ENCODE measurements around the gene ACSL4.

DNA sequence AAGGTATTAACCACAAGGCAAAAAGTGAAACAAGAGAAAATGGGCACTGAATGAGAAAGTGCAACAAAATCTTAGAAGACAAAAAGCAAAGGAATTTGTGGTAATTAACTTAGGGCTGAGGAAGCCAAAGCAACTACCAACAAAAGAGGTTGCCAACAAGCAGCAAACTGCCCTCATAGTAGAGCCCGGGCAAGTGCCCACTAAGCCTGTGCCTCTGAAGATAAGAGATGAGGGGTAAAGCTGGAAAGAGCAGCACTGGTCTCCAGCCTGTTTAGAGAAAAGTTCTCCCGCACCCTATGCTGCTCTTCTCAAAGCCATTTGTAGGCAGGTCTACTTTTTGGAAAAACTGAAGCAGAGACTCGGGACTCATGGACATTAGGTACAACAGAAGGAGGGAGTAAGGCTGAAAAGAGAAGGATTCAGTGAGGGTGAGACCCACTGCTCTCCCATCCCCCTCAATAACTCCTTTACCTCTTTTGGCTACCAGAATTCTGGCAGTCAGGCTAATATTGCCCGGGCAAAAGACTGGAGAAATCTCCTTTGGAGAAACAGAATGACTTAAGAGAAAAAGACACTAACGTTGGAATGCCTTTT is 78.4 kb downstream of the ACSL4 start:
- TF ChIP-seq, protein P1, sequence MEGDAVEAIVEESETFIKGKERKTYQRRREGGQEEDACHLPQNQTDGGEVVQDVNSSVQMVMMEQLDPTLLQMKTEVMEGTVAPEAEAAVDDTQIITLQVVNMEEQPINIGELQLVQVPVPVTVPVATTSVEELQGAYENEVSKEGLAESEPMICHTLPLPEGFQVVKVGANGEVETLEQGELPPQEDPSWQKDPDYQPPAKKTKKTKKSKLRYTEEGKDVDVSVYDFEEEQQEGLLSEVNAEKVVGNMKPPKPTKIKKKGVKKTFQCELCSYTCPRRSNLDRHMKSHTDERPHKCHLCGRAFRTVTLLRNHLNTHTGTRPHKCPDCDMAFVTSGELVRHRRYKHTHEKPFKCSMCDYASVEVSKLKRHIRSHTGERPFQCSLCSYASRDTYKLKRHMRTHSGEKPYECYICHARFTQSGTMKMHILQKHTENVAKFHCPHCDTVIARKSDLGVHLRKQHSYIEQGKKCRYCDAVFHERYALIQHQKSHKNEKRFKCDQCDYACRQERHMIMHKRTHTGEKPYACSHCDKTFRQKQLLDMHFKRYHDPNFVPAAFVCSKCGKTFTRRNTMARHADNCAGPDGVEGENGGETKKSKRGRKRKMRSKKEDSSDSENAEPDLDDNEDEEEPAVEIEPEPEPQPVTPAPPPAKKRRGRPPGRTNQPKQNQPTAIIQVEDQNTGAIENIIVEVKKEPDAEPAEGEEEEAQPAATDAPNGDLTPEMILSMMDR (IDR thresholded peaks at IDR 0.05; ENCODE audit: low read depth, low read length, poor library complexity, severe bottlenecking), result no peak
- TF ChIP-seq EZH2phosphoT487 (IDR thresholded peaks at IDR 0.05; ENCODE audit: borderline replicate concordance, low read length), result no peak

Measured in DOHH2 (cell line).